Gastroesophageal sphincter (tissue), 3 donors: ENCODE measurements around the gene OR4K2.
"Not testable (repeated sequence)": the region's sequence is repeated elsewhere in the genome, so short reads cannot be mapped to it uniquely, and the experiment has no call there.

Experiments
- CTCF ChIP-seq, 4 experiments: fragments of 200-600 bp in 2 of 4; fragments of 450-650 bp in 2 of 4; sonication (generic) in 1 of 4; IDR thresholded peaks; one replicate each; pipeline ENCODE4 v1.5.1; 2017 to 2019; ENCODE audit warnings: antibody characterized with exemption in 4 of 4, mild to moderate bottlenecking in 2 of 4, moderate library complexity in 2 of 4
- EP300 ChIP-seq: sonication (generic); formaldehyde crosslinking; IDR thresholded peaks from one replicate; pipeline ENCODE4 v1.6.1; 2017; ENCODE audit warnings: antibody characterized with exemption, mild to moderate bottlenecking

- not testable (repeated sequence) for TF ChIP-seq CTCF (IDR thresholded peaks at IDR 0.05); EP300
Measured at GRCh38 chr14:19827626-19828244, 47.2 kb upstream of the OR4K2 start.
